ENCODE measurements around the gene IGSF21. TPM values are rescaled to one million over a fixed set of nuclear protein-coding genes. Genes with fewer than 3 reads are reported as not detected.
A peak's percentile ranks its signal among the peaks of the same experiment; 100 is the strongest.

Gene IGSF21
- polyA plus RNA-seq, 1 of the 3 experiments (the other 2 are of a cell fraction) = not detected

GRCh38 chr1:18373151-18373550 is 265.6 kb downstream of the IGSF21 start:
- H2AFZ ChIP-seq (ENCODE audit: low read depth) = no peak overlapping the region
- no peak for DNase-seq
- no peaks in the 10 kb centered on the region for H3K9me3 ChIP-seq
- TF ChIP-seq CHD2 (IDR thresholded peaks at IDR 0.05; ENCODE audit: low read length, partially characterized antibody) (no peak), MAX (IDR thresholded peaks at IDR 0.05; ENCODE audit: low read depth) (no peak), PBX3 (IDR thresholded peaks at IDR 0.05) (no peak), GABPA (IDR thresholded peaks at IDR 0.05; ENCODE audit: low read depth) (no peak), TCF12 (IDR thresholded peaks at IDR 0.05) (no peak), EZH2phosphoT487 (IDR thresholded peaks at IDR 0.05; ENCODE audit: borderline replicate concordance, low read depth) (no peak), FOXJ3 (CRISPR knock-in tag; IDR thresholded peaks at IDR 0.05) (no peak), RFX5 (IDR thresholded peaks at IDR 0.05; ENCODE audit: low read length) (no peak), GATA2 (CRISPR knock-in tag; IDR thresholded peaks at IDR 0.05) (no peak), TAF1 (IDR thresholded peaks at IDR 0.05; ENCODE audit: borderline replicate concordance, low read depth, low read length) (no peak), SMC3 (IDR thresholded peaks at IDR 0.05; ENCODE audit: low read depth, low read length) (no peak), IRF3 (IDR thresholded peaks at IDR 0.05; ENCODE audit: low read depth, low read length) (no peak), SIN3A (IDR thresholded peaks at IDR 0.05; ENCODE audit: borderline replicate concordance, low read depth, low read length) (no peak)
- POLR2A ChIA-PET = no interaction called here
- no peaks in the 10 kb centered on the region for H3F3A ChIP-seq (replicated peaks; ENCODE audit: insufficient read depth)
- H3K4me2 ChIP-seq = no peak overlapping the region
- WGBS (ENCODE audit: low lambda C conversion rate) = 22% methylated on average over 4 of the region's 6 CpGs
- H3K4me1 ChIP-seq (ENCODE audit: control insufficient read depth in 1 of 2, insufficient read depth in 2 of 2, low read depth in 1 of 2, low read length in 1 of 2) = no peaks in the 10 kb centered on the region
- no peaks in the 10 kb centered on the region for H4K20me1 ChIP-seq (ENCODE audit: insufficient read depth)
- H3K27ac ChIP-seq (ENCODE audit: low read depth in 2 of 2, low read length in 1 of 2) = no peak overlapping the region
- no peaks in the 10 kb centered on the region for H3K9me2 ChIP-seq
- no peak overlapping the region for H3K9ac ChIP-seq
- H3K4me3 ChIP-seq (ENCODE audit: low read depth in 2 of 2, low read length in 1 of 2) = no peak overlapping the region
- H3K27me3 ChIP-seq (ENCODE audit: insufficient read depth) = no peaks in the 10 kb centered on the region
- CTCF ChIA-PET = interaction anchor here (0.9 kb wide), 1 partner anchor 208 kb away, joined by 3 read pairs; no protein-coding TSS in a partner anchor
- no peaks in the 10 kb centered on the region for H3K79me2 ChIP-seq (ENCODE audit: insufficient read depth)
- no peaks in the 10 kb centered on the region for H3K36me3 ChIP-seq (replicated peaks in 1 of 2; ENCODE audit: control insufficient read depth in 1 of 2, insufficient read depth in 2 of 2, low read length in 1 of 2)

- H2AFZ ChIP-seq (ENCODE audit: low read depth) = no peak overlapping the region
- no peaks in the 10 kb centered on the region for H3K27me3 ChIP-seq (ENCODE audit: insufficient read depth)
- no peaks in the 10 kb centered on the region for H3K9me3 ChIP-seq
- no peaks in the 10 kb centered on the region for H3K79me2 ChIP-seq (ENCODE audit: insufficient read depth)
- H3K36me3 ChIP-seq (replicated peaks in 1 of 2; ENCODE audit: control insufficient read depth in 1 of 2, insufficient read depth in 2 of 2, low read length in 1 of 2) = no peaks in the 10 kb centered on the region
- H4K20me1 ChIP-seq (ENCODE audit: insufficient read depth) = no peaks in the 10 kb centered on the region
- DNase-seq = peak; percentile 56
- H3K27ac ChIP-seq (ENCODE audit: low read depth in 2 of 2, low read length in 1 of 2) = no peak overlapping the region
- H3K4me1 ChIP-seq (ENCODE audit: control insufficient read depth in 1 of 2, insufficient read depth in 2 of 2, low read depth in 1 of 2, low read length in 1 of 2) = no peaks in the 10 kb centered on the region
- TF ChIP-seq EZH2phosphoT487 (IDR thresholded peaks at IDR 0.05; ENCODE audit: borderline replicate concordance, low read depth) = no peak
- TF ChIP-seq FOSL2 (IDR thresholded peaks at IDR 0.05; ENCODE audit: borderline replicate concordance, low read depth) = no peak
- TF ChIP-seq SIN3A (IDR thresholded peaks at IDR 0.05; ENCODE audit: borderline replicate concordance, low read depth, low read length) = no peak
- no peak for TF ChIP-seq GABPA (IDR thresholded peaks at IDR 0.05; ENCODE audit: low read depth)
- TF ChIP-seq RAD21 (IDR thresholded peaks at IDR 0.05; ENCODE audit: low read length) = peak; percentile 29; the same call in 1 of the 2 replicates
- TF ChIP-seq EP300 (IDR thresholded peaks at IDR 0.05; ENCODE audit: borderline replicate concordance in 1 of 2, low read depth in 1 of 2, low read length in 1 of 2) = no peak
- peak; percentile 13; the same call in 1 of the 2 replicates for TF ChIP-seq CTCF (IDR thresholded peaks at IDR 0.05)
- no peak overlapping the region for H3K4me2 ChIP-seq
- no peaks in the 10 kb centered on the region for H3K9me2 ChIP-seq
- CTCF ChIA-PET = interaction anchor here (1.0 to 1.6 kb wide), 4 partner anchors 12 to 425 kb away, joined by 3 to 4 read pairs (median 4); no protein-coding TSS in a partner anchor
- no peak overlapping the region for H3K9ac ChIP-seq
- 46% methylated on average over 11 of the region's 14 CpGs for WGBS (ENCODE audit: low lambda C conversion rate)
- POLR2A ChIA-PET = no interaction called here
- H3K4me3 ChIP-seq (ENCODE audit: low read depth in 2 of 2, low read length in 1 of 2) = no peak overlapping the region; a peak in 1 of 4 replicates
- H3F3A ChIP-seq (replicated peaks; ENCODE audit: insufficient read depth) = no peaks in the 10 kb centered on the region
Observed at GRCh38 chr1:18373882-18374493, 266.4 kb downstream of the IGSF21 start.
